Panc1 (cell line): ENCODE data around the gene SLC38A4. TPM values are rescaled to one million over a fixed set of nuclear protein-coding genes. Genes with fewer than 3 reads are reported as not detected.

ENCODE experiments used
- ATAC-seq: fragments of 200-7000 bp; cut with Tn5 transposase; 2 replicates; pipeline ENCODE4 v1.9.1; 2020; ENCODE audit warnings: mild to moderate bottlenecking, moderate library complexity
- BruUV-seq: library from RNA; stranded (reverse); fragments of 400-500 nt; replicated peaks from 2 replicates; lab custom pipeline; 2021; lab: Mats Ljungman, UMichigan
- CTCF ChIA-PET: fragments of 300-600 bp; sonication (Branson Sonifier 250); formaldehyde crosslinking; loops from one replicate; lab custom pipeline; 2022; ENCODE audit warnings: antibody characterized with exemption; lab: Charles Lee
- POLR2A ChIA-PET: fragments of 300-600 bp; sonication (Branson Sonifier 250); formaldehyde crosslinking; loops from one replicate; lab custom pipeline; 2022; ENCODE audit warnings: antibody characterized with exemption; lab: Charles Lee
- DNase-seq: peaks from one replicate; pipeline ENCODE4 v3.0.0-alpha.2; 2010; ENCODE audit warnings: low read depth, low spot score
- H3K27ac ChIP-seq: 2 replicates; pipeline ENCODE4 v1.5.1; 2011; ENCODE audit warnings: mild to moderate bottlenecking, low read length, inconsistent platforms
- H3K27me3 ChIP-seq: fragments of 200-500 bp; sonication (Bioruptor generic); 2 replicates; pipeline ENCODE4 v1.6.0; 2014; ENCODE audit warnings: low read length, inconsistent platforms; ENCODE audit not compliant: control insufficient read depth, insufficient read depth
- H3K36me3 ChIP-seq: fragments of 200-500 bp; sonication (Bioruptor generic); 2 replicates; pipeline ENCODE4 v1.5.1; 2014; ENCODE audit warnings: inconsistent platforms, mild to moderate bottlenecking, low read length, moderate library complexity; ENCODE audit not compliant: control insufficient read depth, insufficient read depth
- H3K4me1 ChIP-seq: 2 replicates; pipeline ENCODE4 v1.5.1; 2011; ENCODE audit warnings: inconsistent platforms, mild to moderate bottlenecking, low read length, moderate library complexity; ENCODE audit not compliant: control insufficient read depth, insufficient read depth
- H3K4me3 ChIP-seq, 2 experiments: 2 replicates each; pipeline ENCODE4 v1.5.1; 2011 to 2012; ENCODE audit warnings: low read depth in 2 of 2, low read length in 2 of 2, mild to moderate bottlenecking in 2 of 2, inconsistent platforms in 1 of 2, moderate library complexity in 1 of 2
- H3K9me3 ChIP-seq: fragments of 200-500 bp; sonication (Bioruptor generic); 2 replicates; pipeline ENCODE4 v1.5.1; 2014; ENCODE audit warnings: low read depth, mild to moderate bottlenecking, inconsistent platforms, low read length, moderate library complexity; ENCODE audit not compliant: control insufficient read depth, insufficient read depth
- POLR2AphosphoS5 ChIP-seq: IDR thresholded peaks from 2 replicates; pipeline ENCODE4 v1.6.1; 2012; ENCODE audit warnings: mild to moderate bottlenecking, low read depth, low read length, moderate library complexity
- SIN3A ChIP-seq: IDR thresholded peaks from 2 replicates; pipeline ENCODE4 v1.6.1; 2012; ENCODE audit warnings: low read depth, mild to moderate bottlenecking, low read length, moderate library complexity, borderline replicate concordance; ENCODE audit not compliant: insufficient read depth
- TCF7L2 ChIP-seq: IDR thresholded peaks from 2 replicates; pipeline ENCODE4 v1.6.1; 2011; ENCODE audit warnings: mild to moderate bottlenecking, low read depth, low read length, inconsistent platforms
- in situ Hi-C: cut with HindIII; loops from 2 replicates; pipeline ENCODE4 v1.10.0; 2016; ENCODE audit warnings: low sequenced_read_pairs, low pct_unique_long_range_greater_than_20kb
- intact Hi-C: fragments of 100-400 bp; cut with micrococcal nuclease; formaldehyde crosslinking; loops from one replicate; pipeline ENCODE4 v1.10.0; 2022; ENCODE audit not compliant: unreplicated experiment
- total RNA-seq: library from RNA; stranded (reverse); gene quantifications from one replicate; pipeline ENCODE4 v1.2.1, GENCODE V29; 2021; ENCODE audit not compliant: unreplicated experiment
- TF ChIP-seq, protein P1 (sequence below), 2 experiments: IDR thresholded peaks; 2 replicates each; pipeline ENCODE4 v1.6.1; 2011 to 2012; ENCODE audit warnings: low read depth in 2 of 2, control low read depth in 1 of 2, low read length in 1 of 2, mild to moderate bottlenecking in 1 of 2, moderate library complexity in 1 of 2; ENCODE audit not compliant: insufficient read depth in 1 of 2
- TF ChIP-seq, protein P2 (sequence below): fragments of 450-650 bp; IDR thresholded peaks from 2 replicates; pipeline ENCODE4 v1.5.1; 2017; ENCODE audit warnings: mild to moderate bottlenecking

Gene SLC38A4
- total RNA-seq, 1 experiment from 2014 or later, result 2.5 TPM

DNA sequence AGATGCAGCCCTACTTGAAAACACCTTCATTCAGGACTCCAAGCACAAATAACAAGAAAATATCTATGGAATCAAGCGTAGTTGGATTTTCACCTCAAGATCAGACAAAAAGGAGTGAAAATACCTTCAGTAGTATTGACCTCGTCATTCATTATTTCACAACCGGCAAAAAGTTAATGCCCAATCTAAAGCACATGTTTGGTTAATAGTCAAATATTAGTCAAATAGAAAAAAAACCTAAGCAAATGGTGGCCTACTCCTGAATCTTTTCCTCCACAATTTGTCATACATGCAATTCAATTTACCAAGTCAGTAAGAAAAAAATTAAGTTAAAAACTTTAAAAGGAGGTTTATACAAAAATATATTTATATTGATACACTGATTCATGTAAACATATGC, 50.0 kb downstream of the SLC38A4 start:
- POLR2A ChIA-PET, result no interaction called here
- no peak for TF ChIP-seq SIN3A
- TF ChIP-seq POLR2AphosphoS5, result no peak
- TF ChIP-seq, protein P1, sequence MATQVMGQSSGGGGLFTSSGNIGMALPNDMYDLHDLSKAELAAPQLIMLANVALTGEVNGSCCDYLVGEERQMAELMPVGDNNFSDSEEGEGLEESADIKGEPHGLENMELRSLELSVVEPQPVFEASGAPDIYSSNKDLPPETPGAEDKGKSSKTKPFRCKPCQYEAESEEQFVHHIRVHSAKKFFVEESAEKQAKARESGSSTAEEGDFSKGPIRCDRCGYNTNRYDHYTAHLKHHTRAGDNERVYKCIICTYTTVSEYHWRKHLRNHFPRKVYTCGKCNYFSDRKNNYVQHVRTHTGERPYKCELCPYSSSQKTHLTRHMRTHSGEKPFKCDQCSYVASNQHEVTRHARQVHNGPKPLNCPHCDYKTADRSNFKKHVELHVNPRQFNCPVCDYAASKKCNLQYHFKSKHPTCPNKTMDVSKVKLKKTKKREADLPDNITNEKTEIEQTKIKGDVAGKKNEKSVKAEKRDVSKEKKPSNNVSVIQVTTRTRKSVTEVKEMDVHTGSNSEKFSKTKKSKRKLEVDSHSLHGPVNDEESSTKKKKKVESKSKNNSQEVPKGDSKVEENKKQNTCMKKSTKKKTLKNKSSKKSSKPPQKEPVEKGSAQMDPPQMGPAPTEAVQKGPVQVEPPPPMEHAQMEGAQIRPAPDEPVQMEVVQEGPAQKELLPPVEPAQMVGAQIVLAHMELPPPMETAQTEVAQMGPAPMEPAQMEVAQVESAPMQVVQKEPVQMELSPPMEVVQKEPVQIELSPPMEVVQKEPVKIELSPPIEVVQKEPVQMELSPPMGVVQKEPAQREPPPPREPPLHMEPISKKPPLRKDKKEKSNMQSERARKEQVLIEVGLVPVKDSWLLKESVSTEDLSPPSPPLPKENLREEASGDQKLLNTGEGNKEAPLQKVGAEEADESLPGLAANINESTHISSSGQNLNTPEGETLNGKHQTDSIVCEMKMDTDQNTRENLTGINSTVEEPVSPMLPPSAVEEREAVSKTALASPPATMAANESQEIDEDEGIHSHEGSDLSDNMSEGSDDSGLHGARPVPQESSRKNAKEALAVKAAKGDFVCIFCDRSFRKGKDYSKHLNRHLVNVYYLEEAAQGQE (IDR thresholded peaks at IDR 0.05; ENCODE audit: insufficient read depth in 1 of 2, low read depth in 2 of 2, low read length in 1 of 2), result no peak
- TF ChIP-seq, protein P2, sequence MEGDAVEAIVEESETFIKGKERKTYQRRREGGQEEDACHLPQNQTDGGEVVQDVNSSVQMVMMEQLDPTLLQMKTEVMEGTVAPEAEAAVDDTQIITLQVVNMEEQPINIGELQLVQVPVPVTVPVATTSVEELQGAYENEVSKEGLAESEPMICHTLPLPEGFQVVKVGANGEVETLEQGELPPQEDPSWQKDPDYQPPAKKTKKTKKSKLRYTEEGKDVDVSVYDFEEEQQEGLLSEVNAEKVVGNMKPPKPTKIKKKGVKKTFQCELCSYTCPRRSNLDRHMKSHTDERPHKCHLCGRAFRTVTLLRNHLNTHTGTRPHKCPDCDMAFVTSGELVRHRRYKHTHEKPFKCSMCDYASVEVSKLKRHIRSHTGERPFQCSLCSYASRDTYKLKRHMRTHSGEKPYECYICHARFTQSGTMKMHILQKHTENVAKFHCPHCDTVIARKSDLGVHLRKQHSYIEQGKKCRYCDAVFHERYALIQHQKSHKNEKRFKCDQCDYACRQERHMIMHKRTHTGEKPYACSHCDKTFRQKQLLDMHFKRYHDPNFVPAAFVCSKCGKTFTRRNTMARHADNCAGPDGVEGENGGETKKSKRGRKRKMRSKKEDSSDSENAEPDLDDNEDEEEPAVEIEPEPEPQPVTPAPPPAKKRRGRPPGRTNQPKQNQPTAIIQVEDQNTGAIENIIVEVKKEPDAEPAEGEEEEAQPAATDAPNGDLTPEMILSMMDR, result no peak
- no peak for TF ChIP-seq TCF7L2
- no peaks in the 10 kb centered on the region for H3K27me3 ChIP-seq
- DNase-seq (no peak), ATAC-seq (no peak)
- in situ Hi-C loops (no loop called here), intact Hi-C loops (no loop called here)
- BruUV-seq, result no TSS peak
- H3K4me3 ChIP-seq, result no peak overlapping the region
- no peaks in the 10 kb centered on the region for H3K36me3 ChIP-seq
- CTCF ChIA-PET, result no interaction called here
- H3K27ac ChIP-seq, result no peak overlapping the region
- no peaks in the 10 kb centered on the region for H3K9me3 ChIP-seq
- H3K4me1 ChIP-seq, result no peaks in the 10 kb centered on the region; the same call in 1 of the 2 replicates

DNA sequence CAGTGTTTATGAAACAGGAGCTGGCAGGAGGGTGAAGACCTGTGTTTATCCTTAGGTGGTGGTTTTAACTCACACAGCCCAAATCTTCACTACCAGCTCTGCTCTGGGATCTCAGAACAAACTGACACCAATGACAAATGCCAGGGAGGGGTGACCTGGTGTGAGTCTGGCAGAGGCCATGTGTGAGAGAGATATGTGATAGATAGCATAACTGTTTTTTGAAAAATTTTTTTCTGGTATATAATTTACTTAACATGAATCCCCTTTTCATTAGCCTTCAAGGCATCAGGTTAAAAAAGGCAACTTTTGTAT, 51.5 kb downstream of the SLC38A4 start:
- Histone ChIP-seq H3K27me3 (no peaks in the 10 kb centered on the region), H3K27ac (no peak overlapping the region), H3K4me1 (no peaks in the 10 kb centered on the region; the same call in 1 of the 2 replicates), H3K36me3 (no peaks in the 10 kb centered on the region), H3K9me3 (no peaks in the 10 kb centered on the region), H3K4me3 (no peak overlapping the region)
- DNase-seq (no peak), ATAC-seq (no peak)
- intact Hi-C loops (no loop called here), in situ Hi-C loops (no loop called here)
- TF ChIP-seq, protein P1 (IDR thresholded peaks at IDR 0.05; ENCODE audit: insufficient read depth in 1 of 2, low read depth in 2 of 2, low read length in 1 of 2), result no peak
- no peak for TF ChIP-seq TCF7L2
- no peak for TF ChIP-seq POLR2AphosphoS5
- TF ChIP-seq SIN3A, result no peak
- TF ChIP-seq, protein P2, result no peak
- no TSS peak for BruUV-seq
- CTCF ChIA-PET, result no interaction called here
- POLR2A ChIA-PET, result no interaction called here
